T-helper 1 cell treated with Interleukin-12 subunit alpha and Interleukin-12 subunit beta and Interleukin-4 antibody, amounts not matched to agents 30 ng/mL and 1 ng/mL, for 36 hours (primary cell): ENCODE results near the gene CRY1. TPM values are rescaled to one million over a fixed set of nuclear protein-coding genes. Genes with fewer than 3 reads are reported as not detected.

Source experiments
- intact Hi-C: fragments of 100-400 bp; cut with micrococcal nuclease; formaldehyde crosslinking; loops from one replicate; pipeline ENCODE4 v1.15.1; 2024
- total RNA-seq: library from RNA; stranded (reverse); gene quantifications from 2 replicates; pipeline ENCODE4 v1.2.3, GENCODE V29; 2022

The CRY1 gene
- 10.1 and 10.7 TPM in 2 replicates for total RNA-seq

DNA sequence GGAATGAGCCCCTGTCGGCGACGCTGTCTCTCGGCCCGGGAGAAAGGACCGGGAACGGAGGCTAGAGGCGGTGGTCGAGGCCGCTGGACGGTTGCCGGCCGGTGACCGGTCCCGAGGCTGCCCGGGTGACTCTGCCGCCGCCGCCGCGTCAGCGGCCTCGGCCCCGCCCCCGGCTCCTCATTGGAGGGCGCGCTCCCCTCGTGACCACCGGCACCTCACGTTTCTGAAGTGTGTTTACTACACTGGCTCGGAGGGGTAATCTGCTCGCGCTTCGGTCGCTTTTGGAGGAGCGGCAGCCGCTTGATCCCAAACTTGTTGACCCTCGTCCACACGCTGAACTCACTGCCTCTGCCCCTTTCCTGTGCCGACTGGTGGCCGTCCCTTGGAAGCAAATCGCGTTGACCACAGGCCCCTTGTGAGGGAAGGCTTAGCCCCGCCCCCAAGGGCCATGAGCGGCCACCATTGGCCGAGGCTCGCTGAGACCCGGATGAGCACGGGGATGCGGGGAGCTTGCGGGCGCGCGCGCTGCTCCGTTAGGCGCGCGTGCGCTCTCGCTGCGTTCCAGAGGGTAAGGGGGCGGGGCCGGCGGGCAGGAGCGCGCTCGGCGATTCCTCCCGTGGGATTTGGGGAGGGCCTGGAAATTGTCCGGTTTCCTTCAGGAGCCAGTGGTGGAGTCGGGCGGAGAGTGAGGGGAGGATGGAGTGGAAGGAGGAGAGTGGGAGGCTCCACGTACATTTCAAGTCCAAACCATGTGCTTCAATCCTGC is at the start of gene CRY1:
Gene CRY1, minus strand, starts transcription at position 133 of the 766 bp plus-strand sequence. CDS start 588 bp downstream, outside the sequence.
- intact Hi-C loops, result loop anchor here (1.0 to 10.0 kb wide), 14 partner anchors 106 to 1959 kb away; partner anchors contain the start of genes APPL2, C12orf75, ISCU and MTERF2

DNA sequence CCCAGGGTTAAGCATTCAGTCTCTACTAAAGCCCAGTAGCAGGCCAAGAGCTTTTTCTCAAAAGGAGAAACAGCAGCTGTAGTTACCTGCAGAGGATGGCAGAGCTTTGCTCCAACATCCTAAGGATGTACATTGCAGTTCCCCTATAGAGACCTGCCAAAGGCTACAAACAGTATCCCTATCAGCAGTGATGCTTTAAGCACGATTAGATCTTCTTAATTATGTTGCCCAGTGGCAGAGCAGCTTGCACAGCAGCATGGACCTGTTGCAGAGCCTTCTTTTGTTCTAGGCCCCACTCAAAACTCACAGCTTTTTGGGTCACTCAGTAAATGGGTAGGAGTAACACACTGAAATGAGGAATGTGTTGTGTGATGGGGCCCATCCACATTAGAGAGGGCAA is 46.4 kb upstream of the CRY1 start:
- intact Hi-C loops, result no loop called here

DNA sequence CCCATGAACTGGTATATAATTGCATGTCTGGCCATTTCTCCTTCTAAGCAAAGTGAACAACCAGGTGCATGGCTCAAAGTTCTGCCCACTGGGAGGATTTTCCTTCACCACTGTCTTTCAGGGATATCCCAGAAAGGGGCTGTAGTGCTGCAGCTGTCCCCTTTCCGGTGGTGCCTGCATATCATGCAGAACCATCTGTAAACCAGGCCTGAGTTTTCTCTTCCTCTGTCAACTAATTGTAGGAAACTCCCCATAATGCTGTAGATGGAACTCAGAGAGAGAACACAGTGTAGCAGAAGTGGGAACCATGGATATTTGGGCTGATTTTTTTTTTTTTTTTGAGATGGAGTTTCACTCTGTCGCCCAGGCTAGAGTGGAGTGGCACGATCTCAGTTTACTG is 45.6 kb upstream of the CRY1 start:
- intact Hi-C loops, result no loop called here

DNA sequence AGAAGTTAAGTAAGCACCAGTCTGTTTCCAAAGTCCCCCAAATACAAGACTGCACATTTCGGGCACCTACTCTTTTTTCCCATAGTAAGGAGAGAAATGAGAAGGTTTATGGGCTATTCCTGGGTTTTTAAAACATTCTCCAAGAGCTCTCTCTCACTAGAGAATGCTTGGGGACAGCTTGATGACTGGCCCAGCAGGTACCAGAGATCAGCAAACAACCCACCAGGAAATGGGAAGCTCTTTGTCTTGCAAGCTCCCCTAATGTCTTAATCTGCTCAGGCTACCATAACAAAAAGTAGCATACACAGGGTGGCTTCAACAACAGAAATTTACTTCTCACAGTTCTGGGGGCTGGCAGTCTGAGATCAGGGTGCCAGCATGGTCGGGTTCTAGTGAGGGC is 41.8 kb upstream of the CRY1 start:
- intact Hi-C loops, result no loop called here

DNA sequence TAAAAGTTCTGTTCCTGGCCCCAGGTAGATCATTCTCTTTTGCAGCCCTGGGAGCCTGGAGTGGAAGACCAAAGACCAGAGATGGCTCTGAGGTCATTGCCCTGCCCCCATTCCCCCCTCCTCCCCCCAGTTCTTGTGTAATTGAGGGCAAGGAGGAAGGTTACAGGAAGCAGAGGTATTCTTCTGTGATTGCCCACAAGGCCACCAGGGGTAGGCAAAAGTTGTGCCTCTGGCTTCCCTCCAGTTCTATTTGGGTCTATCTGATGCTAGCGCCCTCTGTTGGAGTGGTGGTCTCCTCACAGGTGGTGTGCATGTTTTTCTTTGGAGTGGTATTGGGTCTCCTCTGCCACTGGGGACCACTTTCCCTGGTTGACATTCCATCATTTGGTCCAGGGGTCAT is 41.2 kb upstream of the CRY1 start:
- intact Hi-C loops, result loop anchor here (5.0 kb wide), 1 partner anchor 538 kb away; no protein-coding TSS in a partner anchor

DNA sequence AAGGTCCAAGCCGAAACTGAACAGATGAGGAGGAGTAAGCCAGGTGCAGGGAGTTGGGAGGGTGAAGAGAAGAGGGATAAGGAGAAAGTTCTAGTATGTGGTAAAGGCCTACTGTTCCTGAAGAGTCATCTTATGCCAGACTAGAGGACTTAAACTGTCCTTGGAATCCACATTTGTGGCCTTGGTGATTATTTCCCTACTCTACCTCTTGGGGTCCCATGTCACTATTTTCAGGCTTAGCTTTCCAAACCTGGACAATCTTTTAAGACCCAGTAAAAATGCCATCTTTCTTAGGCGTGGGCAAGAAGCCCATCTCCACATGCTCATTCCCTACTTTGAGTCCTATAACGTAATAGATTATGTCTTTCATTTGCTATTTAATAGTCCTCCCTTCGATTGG is 40.1 kb upstream of the CRY1 start:
- intact Hi-C loops, result loop anchor here (5.0 kb wide), 1 partner anchor 539 kb away; no protein-coding TSS in a partner anchor

DNA sequence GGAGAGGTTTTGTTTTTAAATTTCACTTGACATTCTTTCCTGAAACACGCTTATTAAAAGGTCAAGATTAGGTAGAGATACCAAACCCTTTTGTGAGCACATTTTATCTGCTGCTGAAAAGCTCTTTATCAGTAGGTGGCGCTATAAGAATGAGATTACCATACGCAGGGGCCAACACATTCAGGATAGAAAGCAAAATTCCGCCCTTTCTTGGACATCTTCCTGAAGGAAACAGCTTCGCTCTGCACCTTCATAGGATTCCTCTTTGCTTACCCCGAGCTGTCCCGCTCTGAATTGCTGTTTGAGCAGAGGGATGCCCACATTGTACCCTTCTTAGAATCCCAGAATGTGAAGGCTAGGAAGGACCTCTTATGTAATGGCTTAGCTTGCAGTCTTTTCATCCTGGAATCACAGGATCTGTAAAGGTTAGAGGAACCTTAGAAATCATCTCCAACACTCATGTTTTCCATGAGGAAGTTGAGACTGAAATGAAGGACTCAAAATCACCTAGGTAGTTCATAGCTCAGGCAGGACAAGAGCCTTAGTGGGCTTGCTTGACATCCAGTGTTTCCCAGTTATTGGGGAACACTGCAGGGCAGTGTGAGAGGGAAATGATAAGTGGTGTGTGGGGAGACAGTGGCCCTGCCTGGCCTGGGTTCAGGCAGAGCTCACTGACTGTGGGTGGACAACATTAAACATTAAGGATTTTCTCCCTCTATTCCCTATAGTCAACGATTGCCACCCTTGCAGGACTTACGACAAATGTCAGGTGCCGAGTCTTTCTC is 38.7 kb upstream of the CRY1 start:
- intact Hi-C loops, result loop anchor here (1.0 to 5.0 kb wide), 4 partner anchors 186 to 540 kb away; a partner anchor contains a TSS

DNA sequence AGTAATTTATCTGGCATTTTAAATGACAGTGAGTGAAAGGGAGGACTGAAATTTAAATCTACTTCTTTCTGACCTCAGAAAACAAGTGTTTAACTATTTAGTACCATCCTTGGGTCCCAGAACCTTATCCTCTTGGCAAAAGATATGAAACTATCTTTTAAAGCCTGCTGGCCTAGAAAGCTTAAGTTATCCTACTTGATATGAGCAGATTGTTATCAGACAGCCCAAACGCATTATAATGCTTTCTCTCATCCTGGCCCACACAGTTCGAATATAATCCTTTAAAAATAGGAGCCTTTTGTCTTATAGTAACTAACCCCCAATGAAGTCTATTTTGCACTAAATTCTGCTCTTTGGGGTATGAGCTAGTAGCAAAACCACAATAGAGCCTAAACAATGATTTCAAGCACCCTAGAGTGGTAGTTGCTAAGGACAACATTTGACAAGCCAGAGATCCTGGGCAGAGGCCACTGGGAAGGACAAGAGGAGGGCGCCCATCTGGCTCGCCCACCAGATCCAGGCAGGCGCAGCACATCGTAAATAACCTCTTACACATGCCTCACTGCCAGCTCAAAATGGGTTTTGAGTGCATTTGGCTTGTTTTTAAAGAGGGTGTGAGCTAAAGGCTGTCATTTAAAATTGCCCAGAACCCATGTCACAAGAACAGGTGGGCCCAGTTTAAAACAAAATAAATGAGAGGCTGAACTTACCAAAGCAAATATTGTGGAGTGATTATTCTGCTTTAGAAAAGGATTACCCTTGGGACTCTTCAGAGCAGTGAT is 37.7 kb upstream of the CRY1 start:
- intact Hi-C loops, result loop anchor here (1.0 to 5.0 kb wide), 3 partner anchors 187 to 541 kb away; a partner anchor contains a TSS

DNA sequence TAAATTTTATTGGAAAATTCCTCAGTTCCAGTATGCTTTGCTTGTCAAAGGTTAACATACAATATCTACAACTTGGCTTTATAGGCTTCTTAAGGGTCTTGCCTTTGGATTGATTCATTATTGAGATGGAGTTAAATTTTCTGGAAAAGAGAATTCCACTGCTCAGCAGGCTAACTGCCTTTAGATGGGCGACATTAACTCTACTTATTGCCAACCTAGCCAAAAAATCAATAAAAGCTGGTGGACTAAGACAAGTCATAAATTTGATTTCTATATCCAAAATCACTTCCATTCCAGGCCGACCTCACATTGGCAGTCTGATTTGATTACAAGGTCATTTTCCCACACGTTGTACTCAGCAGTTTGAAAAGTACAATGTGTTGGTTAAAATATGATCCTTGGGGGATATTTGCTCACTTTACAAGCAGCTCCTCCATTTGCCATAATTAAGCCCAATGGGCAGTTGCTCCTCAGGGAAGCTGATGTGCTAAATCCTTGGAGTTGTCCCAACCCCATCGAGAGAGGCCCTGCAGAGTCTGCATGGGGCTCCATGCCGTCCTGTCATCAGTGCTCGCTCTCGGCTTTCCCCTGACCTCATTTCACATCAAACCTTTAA is 36.1 kb upstream of the CRY1 start:
- intact Hi-C loops, result loop anchor here (10.0 kb wide), 1 partner anchor 755 kb away; no protein-coding TSS in a partner anchor

DNA sequence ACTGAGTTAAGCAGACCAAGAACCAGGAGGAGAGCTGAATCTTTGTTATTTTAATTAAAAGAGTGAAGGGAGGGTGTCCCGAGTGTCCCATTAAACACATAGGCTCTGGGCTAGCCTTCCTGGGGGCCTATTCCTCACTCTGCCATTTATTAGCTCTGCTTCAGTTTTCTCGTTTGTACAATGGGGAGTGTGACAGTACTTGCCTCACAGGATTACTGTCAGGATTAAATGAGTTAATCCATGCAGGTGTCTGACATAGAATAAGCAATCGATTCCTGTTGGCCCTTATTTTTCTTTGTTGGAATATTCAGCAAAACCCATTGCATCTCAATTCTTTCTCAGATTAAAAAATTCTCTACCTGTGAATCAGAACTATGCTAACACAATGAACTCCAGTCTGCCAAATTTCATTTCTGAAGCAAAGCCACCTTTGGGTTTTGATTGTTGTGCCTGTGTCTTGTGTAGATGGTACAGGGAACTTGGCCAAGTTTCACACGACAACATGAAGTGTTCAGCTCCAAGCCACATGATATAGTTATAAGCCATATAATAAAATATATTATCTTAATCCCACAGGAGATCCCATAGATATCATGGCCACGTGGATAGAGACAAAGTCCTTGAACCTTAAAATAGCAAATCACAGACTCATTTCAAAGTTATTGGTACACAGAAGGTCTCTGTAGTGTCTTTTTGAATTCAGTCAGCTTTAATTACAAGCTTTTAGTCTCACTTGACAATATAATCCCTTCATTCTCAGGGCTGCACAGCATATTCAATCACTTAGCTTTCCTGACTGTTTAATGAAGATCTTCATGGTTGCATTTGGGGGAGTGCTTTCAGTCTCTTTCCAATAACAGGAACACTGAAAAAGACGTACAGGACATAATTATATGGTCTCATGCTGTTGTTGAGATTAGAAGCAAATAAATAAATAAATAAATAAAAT is 34.4 kb upstream of the CRY1 start:
- intact Hi-C loops, result loop anchor here (1.0 to 10.0 kb wide), 2 partner anchors 480 to 757 kb away; no protein-coding TSS in a partner anchor

DNA sequence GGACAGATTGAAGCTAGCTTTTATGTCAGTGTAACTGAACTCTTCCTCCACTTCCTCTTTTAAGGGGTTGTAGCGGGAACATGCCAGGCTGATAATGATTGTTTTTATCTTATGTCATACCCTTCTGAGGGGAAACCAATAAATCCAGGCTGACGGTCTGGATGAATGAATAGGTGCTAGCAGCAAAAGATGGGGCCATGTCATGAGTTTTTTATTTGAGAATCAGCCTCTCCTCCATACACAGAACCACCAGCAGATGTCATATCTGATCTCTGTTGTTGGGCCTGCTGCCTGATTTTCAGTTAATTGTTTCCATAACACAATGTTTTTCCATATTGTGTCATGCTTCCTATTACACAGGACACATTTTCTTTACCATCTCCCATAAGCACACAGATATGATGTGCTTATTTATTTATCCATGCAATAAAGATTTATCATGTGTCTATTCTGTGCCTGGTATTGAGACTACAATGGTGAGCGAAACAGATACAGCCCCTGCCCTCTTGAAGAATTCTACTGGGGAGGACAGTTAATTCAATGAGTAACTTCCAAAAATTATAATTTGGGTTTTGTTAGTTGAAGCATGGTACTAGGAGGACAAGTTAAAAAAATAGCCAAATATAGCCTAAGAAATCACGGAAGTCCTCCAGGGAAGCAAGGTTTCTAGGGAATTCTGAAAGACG is 33.6 kb upstream of the CRY1 start:
- intact Hi-C loops, result loop anchor here (1.0 to 10.0 kb wide), 2 partner anchors 480 to 758 kb away; no protein-coding TSS in a partner anchor

DNA sequence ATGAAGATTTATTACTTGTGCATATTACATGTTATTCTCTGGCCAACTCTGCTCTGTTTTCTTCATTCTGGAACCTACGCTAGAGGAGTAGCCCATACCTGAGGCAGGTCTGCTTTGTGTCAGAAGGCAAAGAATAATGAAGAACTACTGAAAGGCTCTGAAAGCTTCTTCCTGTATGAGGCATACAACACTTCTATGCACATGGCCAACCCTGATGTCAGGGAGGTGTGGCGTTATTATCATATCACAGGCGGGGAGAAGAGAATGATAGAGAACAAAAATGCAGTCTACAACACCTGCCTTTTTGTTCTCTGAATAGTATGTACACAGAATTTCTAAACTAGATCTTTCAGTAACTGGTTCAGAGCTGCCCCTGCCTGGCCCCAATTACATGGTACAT is 32.5 kb upstream of the CRY1 start:
- intact Hi-C loops, result loop anchor here (10.0 kb wide), 1 partner anchor 759 kb away; no protein-coding TSS in a partner anchor

DNA sequence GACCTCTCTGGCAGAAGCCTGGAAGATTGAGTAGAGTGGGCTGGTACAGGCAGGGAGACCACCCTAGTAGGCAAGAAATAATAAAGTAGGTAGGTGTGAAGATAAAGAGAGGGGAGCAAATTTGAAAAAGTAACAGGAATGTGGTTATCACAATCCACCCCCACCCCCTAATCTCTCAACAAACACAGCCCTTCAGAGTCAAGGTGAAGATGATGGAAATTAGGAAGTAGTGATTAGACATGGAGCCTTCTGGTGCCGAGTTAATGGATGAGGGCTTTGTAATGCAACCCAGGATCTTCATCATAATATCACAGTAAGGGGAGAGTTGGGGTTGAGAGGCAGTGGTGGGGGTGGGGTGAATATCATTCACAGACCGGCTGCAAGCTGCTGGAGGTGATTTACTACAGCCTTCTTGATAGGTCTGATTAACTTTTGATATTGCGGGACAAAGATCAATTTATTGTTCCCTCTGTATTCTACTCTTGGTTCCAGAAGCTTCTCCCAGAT is 29.2 kb upstream of the CRY1 start:
- intact Hi-C loops, result loop anchor here (10.0 kb wide), 1 partner anchor 762 kb away; no protein-coding TSS in a partner anchor

DNA sequence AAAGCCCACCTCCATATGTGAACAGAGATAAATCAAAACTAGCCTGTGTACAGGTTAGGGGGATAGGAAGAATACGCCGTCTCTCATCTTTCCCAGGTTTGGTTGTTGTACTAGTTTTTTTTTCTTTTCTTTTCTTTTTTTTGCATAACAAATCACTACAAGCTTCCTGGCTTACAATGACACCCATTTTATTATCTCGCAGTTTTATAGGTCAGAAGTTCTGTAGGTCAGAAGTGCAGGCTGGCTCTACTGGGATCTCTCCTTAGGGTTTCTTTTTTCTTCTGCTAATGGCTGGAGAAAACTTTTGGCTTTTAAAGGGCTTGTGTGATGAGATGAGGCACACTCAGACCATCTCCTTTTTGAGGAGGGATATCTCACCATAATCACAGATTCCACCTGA is 25.7 kb upstream of the CRY1 start:
- intact Hi-C loops, result no loop called here

DNA sequence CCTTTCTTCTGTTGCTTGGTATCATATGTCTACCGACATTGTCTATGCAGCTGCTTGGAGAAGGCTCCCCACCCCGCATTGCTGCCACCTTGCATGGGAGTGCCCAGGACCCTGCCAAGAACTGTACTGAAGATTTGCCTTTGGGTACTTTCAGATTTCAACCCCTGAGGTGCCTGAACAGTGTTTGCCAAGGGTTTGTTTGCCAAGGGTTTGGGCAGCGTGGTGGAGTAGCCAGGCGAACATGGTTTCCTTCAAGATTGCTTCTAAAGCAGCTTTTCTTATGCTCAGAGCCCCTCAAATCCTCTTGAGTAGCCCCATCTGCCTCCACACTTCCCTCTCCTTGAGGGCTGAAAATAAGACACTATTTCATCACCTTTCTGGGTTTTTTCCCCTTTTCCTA is 25.3 kb upstream of the CRY1 start:
- intact Hi-C loops, result no loop called here

DNA sequence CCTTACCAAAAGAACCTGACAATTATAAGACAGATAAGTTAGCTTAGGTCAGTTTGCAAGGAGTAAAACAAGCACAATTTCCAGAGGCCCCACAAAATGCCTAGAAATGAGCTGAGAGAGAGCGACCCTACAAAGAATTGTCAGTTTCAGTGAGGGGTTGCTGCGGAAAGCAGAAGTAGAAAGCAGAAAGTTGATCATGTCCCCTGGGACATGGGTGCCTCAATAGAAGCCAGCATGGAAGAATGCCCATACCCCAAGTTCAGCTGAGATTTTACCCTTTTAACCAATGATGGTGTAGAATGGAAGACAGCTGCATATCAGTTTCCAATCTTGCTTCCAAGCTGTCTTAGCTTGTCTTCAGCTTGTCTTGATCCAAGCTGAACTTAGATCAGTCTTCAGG is 21.8 kb upstream of the CRY1 start:
- intact Hi-C loops, result no loop called here

DNA sequence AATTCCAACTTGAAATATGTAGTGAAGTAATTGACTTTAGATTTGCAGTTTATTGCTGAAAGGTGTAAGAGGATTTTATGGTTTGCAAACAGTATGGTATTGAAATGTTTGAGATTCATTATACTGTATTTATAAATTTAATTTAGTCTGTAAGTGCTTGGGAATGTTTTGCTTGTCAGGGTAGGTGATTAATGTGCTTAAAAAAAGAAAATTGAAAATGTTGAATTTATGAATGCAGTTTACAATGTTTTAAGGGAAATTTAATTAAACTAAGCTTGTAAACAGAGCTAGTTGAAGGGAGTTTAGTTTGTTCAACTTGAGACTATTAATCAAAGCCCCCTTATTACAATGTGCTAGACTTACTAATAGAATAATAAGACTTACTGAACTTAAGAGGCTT is 18.0 kb upstream of the CRY1 start:
- intact Hi-C loops, result no loop called here
